Transverse colon (tissue), 4 donors: Measurements from ENCODE around the gene SMIM27. TPM values are rescaled to one million over a fixed set of nuclear protein-coding genes. Genes with fewer than 3 reads are reported as not detected.

Source experiments
- DNase-seq: peaks from one replicate; pipeline ENCODE4 v3.0.0-alpha.2; 2019
- H3K27ac ChIP-seq, 4 donors: fragments of 200-600 bp; sonication (generic); 2 replicates each; pipeline ENCODE4 v1.5.1; 2016 to 2018; ENCODE audit warnings: inconsistent platforms in 4 of 4
- H3K27me3 ChIP-seq: fragments of 200-600 bp; sonication (generic); 2 replicates; pipeline ENCODE4 v1.5.1; 2017; ENCODE audit warnings: inconsistent platforms
- H3K36me3 ChIP-seq, 4 donors: fragments of 200-600 bp; sonication (generic); 2 replicates each; pipeline ENCODE4 v1.5.1; 2017 to 2019; ENCODE audit warnings: inconsistent platforms in 4 of 4
- H3K4me1 ChIP-seq, 4 donors: fragments of 200-600 bp; sonication (generic); 2 replicates each; pipeline ENCODE4 v1.5.1; 2017 to 2020; ENCODE audit warnings: inconsistent platforms in 4 of 4
- H3K4me3 ChIP-seq, 4 donors: fragments of 200-600 bp; sonication (generic); 1 replicate in 1 of 4; 2 replicates in 3 of 4; pipeline versions ENCODE4 v1.5.1 to v1.6.1; 2017 to 2019; ENCODE audit warnings: inconsistent platforms in 4 of 4
- H3K9me3 ChIP-seq, 2 donors: fragments of 200-600 bp; sonication (generic); 2 replicates each; pipeline ENCODE4 v1.5.1; 2017 to 2019; ENCODE audit warnings: inconsistent platforms in 2 of 2
- CTCF ChIP-seq, 5 experiments: fragments of 200-600 bp in 3 of 5; fragments of 450-650 bp in 2 of 5; sonication (generic) in 3 of 5; IDR thresholded peaks; 1 replicate in 2 of 5; 2 replicates in 3 of 5; pipeline ENCODE4 v1.5.1; 2016 to 2017; ENCODE audit warnings: antibody characterized with exemption in 5 of 5, inconsistent platforms in 3 of 5, mild to moderate bottlenecking in 2 of 5, moderate library complexity in 1 of 5
- EP300 ChIP-seq: sonication (generic); formaldehyde crosslinking; IDR thresholded peaks from one replicate; pipeline ENCODE4 v1.6.1; 2017; ENCODE audit warnings: antibody characterized with exemption, low read depth
- POLR2A ChIP-seq: fragments of 450-650 bp; IDR thresholded peaks from one replicate; pipeline ENCODE4 v1.6.1; 2016; ENCODE audit warnings: antibody characterized with exemption, mild to moderate bottlenecking, moderate library complexity
- POLR2AphosphoS5 ChIP-seq, 3 donors: sonication (generic); formaldehyde crosslinking; IDR thresholded peaks; one replicate each; pipeline ENCODE4 v1.6.1; 2016; ENCODE audit warnings: antibody characterized with exemption in 3 of 3
- WGBS, 2 donors: methylation state at CpG; one replicate each; pipeline ENCODE4 v1.1.5; 2018; ENCODE audit warnings: low coverage in 1 of 2; 5-methylcytosine and 5-hydroxymethylcytosine counted together
- in situ Hi-C, 4 donors: fragments of 200-750 bp; cut with MboI; loops; one replicate each; pipeline versions ENCODE4 v1.15.0 to v1.15.1; 2017; ENCODE audit warnings: low sequenced_read_pairs in 3 of 4, low pct_ligation_motif_present in 1 of 4, low pct_unique_long_range_greater_than_20kb in 1 of 4
- intact Hi-C: fragments of 100-400 bp; cut with DNase I; formaldehyde crosslinking; loops from one replicate; pipeline ENCODE4 v1.15.1; 2023; ENCODE audit warnings: low total_unique reads
- total RNA-seq, 4 donors: library from RNA; depleted of rRNA; stranded (reverse); fragments of >200 nt; gene quantifications; one replicate each; pipeline ENCODE4 v1.1.0, GENCODE V29; 2016

SMIM27 gene
- total RNA-seq, 4 donors from 2014 or later: 2.0 to 7.5 (median 3.8) TPM

- no peak for TF ChIP-seq POLR2A
- TF ChIP-seq CTCF (IDR thresholded peaks at IDR 0.05): no peak
- no peak for TF ChIP-seq EP300
- no peak for TF ChIP-seq POLR2AphosphoS5 (IDR thresholded peaks at IDR 0.05)
- intact Hi-C loops (no loop called here), in situ Hi-C loops (no loop called here)
- DNase-seq: no peak
- H3K4me1 ChIP-seq: peaks cover 0 to 32% (median 17%) of the 10 kb centered on the region in 4 donors
- peak overlapping the region; percentile 41 to 77 (median 61) for H3K4me3 ChIP-seq
- no peaks in the 10 kb centered on the region for H3K27me3 ChIP-seq
- H3K36me3 ChIP-seq: no peaks in the 10 kb centered on the region
- H3K9me3 ChIP-seq: no peaks in the 10 kb centered on the region
- WGBS, 2 donors: 0 to 2% methylated on average over 3 to 4 of the region's 4 CpGs
- peak overlapping the region; percentile 90 to 92 (median 90) for H3K27ac ChIP-seq
These were observed 26.5 kb upstream of the SMIM27 start for GRCh38 chr9:32525709-32526030.

GRCh38 chr9:32526041-32526706 lies 26.0 kb upstream of the SMIM27 start, which contains the start of gene RIGI:
TSS of gene RIGI (minus strand) at chr9:32526196. CDS start at chr9:32526166, 30 bp downstream.
- intact Hi-C loops: no loop called here
- TF ChIP-seq POLR2A (no peak), POLR2AphosphoS5 (IDR thresholded peaks at IDR 0.05) (peak; percentile 78 to 88 (median 83)), EP300 (no peak), CTCF (IDR thresholded peaks at IDR 0.05) (peak; percentile 35 to 76 (median 54))
- no peaks in the 10 kb centered on the region for H3K9me3 ChIP-seq
- peak; percentile 94 for DNase-seq
- peak within 1 kb of the TSS; percentile 41 to 77 (median 61) for H3K4me3 ChIP-seq
- H3K27me3 ChIP-seq: no peaks in the 10 kb centered on the region
- 0 to 1% methylated on average over 17 to 37 of the region's 37 CpGs for WGBS, 2 donors
- peaks cover 0 to 32% (median 17%) of the 10 kb centered on the region in 4 donors for H3K4me1 ChIP-seq
- in situ Hi-C loops: no loop called here
- peak within 1 kb of the TSS; percentile 90 to 92 (median 90) for H3K27ac ChIP-seq
- H3K36me3 ChIP-seq: no peaks in the 10 kb centered on the region

GRCh38 chr9:32526707-32527048 lies 25.4 kb upstream of the SMIM27 start:
- in situ Hi-C loops: no loop called here
- TF ChIP-seq EP300 (no peak), POLR2AphosphoS5 (IDR thresholded peaks at IDR 0.05) (no peak), CTCF (IDR thresholded peaks at IDR 0.05) (no peak), POLR2A (no peak)
- peak overlapping the region; percentile 90 to 92 (median 90) for H3K27ac ChIP-seq
- H3K4me3 ChIP-seq: peak overlapping the region; percentile 41 to 77 (median 61)
- H3K9me3 ChIP-seq: no peaks in the 10 kb centered on the region
- H3K4me1 ChIP-seq: peaks cover 0 to 32% (median 17%) of the 10 kb centered on the region in 4 donors
- no peaks in the 10 kb centered on the region for H3K36me3 ChIP-seq
- no peak for DNase-seq
- H3K27me3 ChIP-seq: no peaks in the 10 kb centered on the region
- intact Hi-C loops: no loop called here
- 8 to 11% methylated on average over 2 of the region's 2 CpGs for WGBS, 2 donors

GRCh38 chr9:32533336-32533735 lies 18.8 kb upstream of the SMIM27 start:
- intact Hi-C loops: no loop called here
- H3K9me3 ChIP-seq: no peaks in the 10 kb centered on the region
- TF ChIP-seq CTCF (IDR thresholded peaks at IDR 0.05): no peak
- TF ChIP-seq POLR2A: no peak
- TF ChIP-seq EP300: no peak
- no peak for TF ChIP-seq POLR2AphosphoS5 (IDR thresholded peaks at IDR 0.05)

More at GRCh38 chr9:32533336-32533735, 18.8 kb upstream of the SMIM27 start:
- DNase-seq: no peak
- no peaks in the 10 kb centered on the region for H3K4me1 ChIP-seq
- no peaks in the 10 kb centered on the region for H3K36me3 ChIP-seq
- no peak overlapping the region for H3K27ac ChIP-seq
- in situ Hi-C loops: no loop called here
- 92 to 96% methylated on average over 6 of the region's 6 CpGs for WGBS, 2 donors
- H3K4me3 ChIP-seq: no peak overlapping the region
- no peaks in the 10 kb centered on the region for H3K27me3 ChIP-seq
